GM21528 (cell line): ENCODE measurements around the gene RGMB.
"Not testable (repeated sequence)": the region's sequence is repeated elsewhere in the genome, so short reads cannot be mapped to it uniquely, and the experiment has no call there.

Experiments used
- ATAC-seq: cut with Tn5 transposase; IDR thresholded peaks from one replicate; pipeline ENCODE4 v1.9.1; 2021; ENCODE audit warnings: mild to moderate bottlenecking, moderate library complexity; ENCODE audit not compliant: unreplicated experiment, low FRiP score

The RGMB gene

GRCh38 chr5:98773464-98774191 lies at the start of gene RGMB:
RGMB (plus strand) TSS chr5:98773663; CDS start chr5:98774071, 408 bp downstream.
- ATAC-seq, result peak; percentile 85

- no peak for ATAC-seq
These were observed 47.2 kb upstream of the RGMB start for GRCh38 chr5:98726258-98726657.

- ATAC-seq, result no peak
These were observed 45.8 kb upstream of the RGMB start for GRCh38 chr5:98727686-98728085.

- ATAC-seq, result no peak
These were observed 38.8 kb upstream of the RGMB start for GRCh38 chr5:98734646-98735045.

- ATAC-seq, result no peak
These were observed 37.5 kb upstream of the RGMB start for GRCh38 chr5:98735806-98736507.

GRCh38 chr5:98736753-98737152 lies 36.7 kb upstream of the RGMB start:
- ATAC-seq, result no peak

GRCh38 chr5:98737441-98737840 lies 36.0 kb upstream of the RGMB start:
- ATAC-seq, result not testable (repeated sequence)

- ATAC-seq, result not testable (repeated sequence)
These were observed 34.8 kb upstream of the RGMB start for GRCh38 chr5:98738481-98739149.

- ATAC-seq, result no peak
These were observed 31.5 kb upstream of the RGMB start for GRCh38 chr5:98741926-98742325.

- no peak for ATAC-seq
These were observed 30.9 kb upstream of the RGMB start for GRCh38 chr5:98742396-98743073.

- ATAC-seq, result not testable (repeated sequence)
These were observed 25.2 kb upstream of the RGMB start for GRCh38 chr5:98748259-98748658.

GRCh38 chr5:98749046-98749445 lies 24.4 kb upstream of the RGMB start:
- no peak for ATAC-seq

- peak; percentile 57 for ATAC-seq
These were observed 22.8 kb upstream of the RGMB start for GRCh38 chr5:98750693-98751092.

- not testable (repeated sequence) for ATAC-seq
These were observed 21.1 kb upstream of the RGMB start for GRCh38 chr5:98752331-98752730.

GRCh38 chr5:98752801-98753200 lies 20.7 kb upstream of the RGMB start:
- not testable (repeated sequence) for ATAC-seq

GRCh38 chr5:98753507-98753906 lies 20.0 kb upstream of the RGMB start:
- no peak for ATAC-seq

GRCh38 chr5:98755406-98755805 lies 18.1 kb upstream of the RGMB start:
- ATAC-seq, result no peak

- ATAC-seq, result no peak
These were observed 15.5 kb upstream of the RGMB start for GRCh38 chr5:98757978-98758377.

- no peak for ATAC-seq
These were observed 10.3 kb upstream of the RGMB start for GRCh38 chr5:98763001-98763630.

GRCh38 chr5:98765815-98766214 lies 7.6 kb upstream of the RGMB start:
- no peak for ATAC-seq
